ENCODE data around the gene SERPINH1.
A peak's percentile ranks its signal among the peaks of the same experiment; 100 is the strongest.

Gene SERPINH1

DNA sequence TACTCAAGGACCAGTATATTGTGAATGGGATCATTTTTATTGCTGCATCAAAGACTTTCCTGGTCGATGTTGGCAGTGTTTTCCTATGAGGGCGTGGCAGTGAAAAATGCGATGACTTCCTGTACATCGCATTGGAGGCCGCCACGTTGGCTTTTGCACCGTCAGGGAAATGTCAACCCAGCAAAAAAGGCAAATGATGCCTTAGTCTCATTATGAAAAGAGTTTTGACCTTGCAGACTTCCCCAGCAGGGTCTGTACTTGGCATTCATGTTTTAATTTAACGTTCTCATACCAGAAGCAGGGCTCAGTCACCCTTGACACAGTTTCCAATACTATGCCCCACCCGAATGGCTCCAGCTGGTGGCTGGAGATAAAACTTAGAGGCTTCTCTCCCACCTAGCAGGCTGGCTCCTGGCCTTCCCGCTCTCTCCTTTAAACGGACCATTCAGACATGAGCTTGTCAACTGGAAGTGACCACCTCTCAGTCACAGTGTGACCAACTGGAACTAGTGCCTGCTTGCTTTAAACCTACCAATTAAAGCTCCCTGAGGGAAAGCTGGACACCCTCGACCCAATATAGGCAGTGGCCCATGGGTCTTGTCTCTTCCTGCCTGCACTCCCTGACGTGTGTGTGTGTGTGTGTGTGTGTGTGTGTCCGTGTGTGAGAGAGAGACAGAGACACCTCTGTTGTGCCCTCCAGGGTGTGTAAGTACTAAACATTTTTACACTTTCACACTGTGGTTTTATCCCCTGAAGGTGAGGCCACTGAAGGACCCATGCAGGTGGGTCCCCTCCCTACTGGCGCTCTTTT, 27.6 kb upstream of the SERPINH1 start:
- Histone ChIP-seq H3K9me3 (no peaks in the 10 kb centered on the region), H3K4me1 (ENCODE audit: control insufficient read depth in 1 of 2, insufficient read depth in 1 of 2, low read depth in 1 of 2, low read length in 1 of 2) (peaks cover 11 to 21% of the 10 kb centered on the region in 2 experiments), H3K36me3 (no peaks in the 10 kb centered on the region), H3K4me3 (ENCODE audit: low read depth in 1 of 2, low read length in 1 of 2) (no peak overlapping the region), H3K27me3 (peaks cover 14% of the 10 kb centered on the region), H3K27ac (no peak overlapping the region)
- TF ChIP-seq, protein P1, sequence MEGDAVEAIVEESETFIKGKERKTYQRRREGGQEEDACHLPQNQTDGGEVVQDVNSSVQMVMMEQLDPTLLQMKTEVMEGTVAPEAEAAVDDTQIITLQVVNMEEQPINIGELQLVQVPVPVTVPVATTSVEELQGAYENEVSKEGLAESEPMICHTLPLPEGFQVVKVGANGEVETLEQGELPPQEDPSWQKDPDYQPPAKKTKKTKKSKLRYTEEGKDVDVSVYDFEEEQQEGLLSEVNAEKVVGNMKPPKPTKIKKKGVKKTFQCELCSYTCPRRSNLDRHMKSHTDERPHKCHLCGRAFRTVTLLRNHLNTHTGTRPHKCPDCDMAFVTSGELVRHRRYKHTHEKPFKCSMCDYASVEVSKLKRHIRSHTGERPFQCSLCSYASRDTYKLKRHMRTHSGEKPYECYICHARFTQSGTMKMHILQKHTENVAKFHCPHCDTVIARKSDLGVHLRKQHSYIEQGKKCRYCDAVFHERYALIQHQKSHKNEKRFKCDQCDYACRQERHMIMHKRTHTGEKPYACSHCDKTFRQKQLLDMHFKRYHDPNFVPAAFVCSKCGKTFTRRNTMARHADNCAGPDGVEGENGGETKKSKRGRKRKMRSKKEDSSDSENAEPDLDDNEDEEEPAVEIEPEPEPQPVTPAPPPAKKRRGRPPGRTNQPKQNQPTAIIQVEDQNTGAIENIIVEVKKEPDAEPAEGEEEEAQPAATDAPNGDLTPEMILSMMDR (IDR thresholded peaks at IDR 0.05) = no peak

DNA sequence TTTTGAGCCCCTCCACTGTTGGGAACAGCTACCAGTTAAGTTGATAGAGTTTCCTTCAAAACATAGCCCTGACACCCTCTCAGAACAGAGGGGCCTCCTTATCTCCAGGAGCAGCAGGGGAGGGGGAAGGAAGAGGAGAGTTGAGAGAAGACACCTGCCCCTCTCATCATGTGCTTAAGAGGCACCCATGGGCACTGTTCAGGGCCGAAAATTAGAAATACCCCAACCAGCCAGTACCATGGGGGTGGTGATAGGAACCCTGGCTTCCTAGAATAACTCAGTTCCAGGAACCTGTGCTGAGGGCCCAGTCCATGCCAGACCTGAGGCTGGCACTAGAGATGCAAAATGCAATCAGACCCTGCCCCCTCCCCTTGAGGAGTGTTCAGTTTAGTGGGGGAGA, 27.0 kb upstream of the SERPINH1 start:
- TF ChIP-seq, protein P1 (IDR thresholded peaks at IDR 0.05) = no peak
- Histone ChIP-seq H3K4me1 (ENCODE audit: control insufficient read depth in 1 of 2, insufficient read depth in 1 of 2, low read depth in 1 of 2, low read length in 1 of 2) (peaks cover 11 to 21% of the 10 kb centered on the region in 2 experiments), H3K36me3 (no peaks in the 10 kb centered on the region), H3K27ac (no peak overlapping the region), H3K27me3 (peaks cover 9% of the 10 kb centered on the region), H3K4me3 (ENCODE audit: low read depth in 1 of 2, low read length in 1 of 2) (no peak overlapping the region), H3K9me3 (no peaks in the 10 kb centered on the region)

DNA sequence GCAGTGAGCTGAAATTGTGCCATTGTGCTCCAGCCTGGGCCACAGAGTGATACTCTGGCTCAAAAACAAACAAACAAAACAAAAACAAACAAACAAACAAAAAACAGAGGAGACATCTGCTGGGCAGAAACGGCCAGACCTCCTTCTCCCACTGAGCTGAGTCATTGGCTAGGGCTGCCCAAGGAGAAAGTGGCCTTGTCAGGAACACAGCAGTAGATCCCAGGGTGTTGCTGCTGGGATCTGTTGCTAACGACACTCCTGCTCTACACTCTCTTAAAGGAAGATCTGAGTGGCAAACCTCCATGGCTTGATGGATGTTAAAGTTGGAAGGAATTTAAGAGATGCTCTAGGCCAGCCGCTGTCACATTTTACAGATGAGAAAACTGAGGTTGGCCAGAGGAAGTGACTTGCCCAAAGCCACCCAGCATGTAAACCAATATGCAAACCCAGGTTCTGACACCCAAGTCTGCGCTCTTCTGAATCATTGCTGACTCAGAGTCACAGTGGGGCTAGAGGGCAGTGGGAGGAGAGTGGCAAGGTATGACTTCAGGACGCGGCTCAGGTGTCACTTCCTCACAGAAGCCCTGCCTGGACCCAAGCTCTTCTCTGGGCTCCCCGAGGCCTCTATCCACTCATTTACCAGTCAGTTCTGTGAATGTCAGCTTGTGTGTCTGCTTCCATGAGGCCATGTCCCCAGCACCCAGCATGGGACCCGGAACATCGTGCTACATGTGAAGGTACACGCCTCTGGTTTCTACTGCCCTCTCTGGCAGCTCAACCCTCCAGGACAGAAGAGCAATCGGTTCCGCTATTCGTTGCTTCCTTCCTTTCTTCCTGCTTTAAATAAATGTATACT, 25.0 kb upstream of the SERPINH1 start:
- Histone ChIP-seq H3K36me3 (no peaks in the 10 kb centered on the region), H3K27ac (peak overlapping the region; percentile 61), H3K9me3 (no peaks in the 10 kb centered on the region), H3K4me3 (ENCODE audit: low read depth in 1 of 2, low read length in 1 of 2) (peak overlapping the region in 1 of 2 experiments; percentile 12), H3K4me1 (ENCODE audit: control insufficient read depth in 1 of 2, insufficient read depth in 1 of 2, low read depth in 1 of 2, low read length in 1 of 2) (peaks cover 11 to 21% of the 10 kb centered on the region in 2 experiments), H3K27me3 (peaks cover 9% of the 10 kb centered on the region)
- TF ChIP-seq, protein P1 (IDR thresholded peaks at IDR 0.05) = no peak

DNA sequence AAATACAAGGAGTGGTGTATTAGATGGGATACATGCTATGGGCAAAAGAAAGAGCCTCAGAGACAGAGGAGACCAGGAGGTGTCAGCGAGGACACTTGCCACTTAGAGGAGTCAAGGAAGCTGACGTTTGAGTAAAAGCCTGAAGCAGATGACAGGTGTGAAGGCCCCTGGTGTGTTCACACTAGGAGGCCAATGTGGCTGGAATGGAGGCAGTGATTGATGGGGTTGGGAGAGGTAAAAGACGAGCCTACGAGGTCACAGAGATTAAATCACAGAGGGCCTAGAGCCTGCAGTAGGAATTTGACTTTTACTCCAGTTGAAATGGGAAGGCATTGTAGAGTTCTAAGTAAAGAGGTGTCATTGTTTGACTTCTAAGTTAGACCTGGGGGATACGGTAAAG, 24.3 kb upstream of the SERPINH1 start:
- Histone ChIP-seq H3K4me3 (ENCODE audit: low read depth in 1 of 2, low read length in 1 of 2) (no peak overlapping the region), H3K36me3 (no peaks in the 10 kb centered on the region), H3K9me3 (no peaks in the 10 kb centered on the region), H3K27me3 (peaks cover 9% of the 10 kb centered on the region), H3K4me1 (ENCODE audit: control insufficient read depth in 1 of 2, insufficient read depth in 1 of 2, low read depth in 1 of 2, low read length in 1 of 2) (peaks cover 11 to 16% of the 10 kb centered on the region in 2 experiments), H3K27ac (peak overlapping the region; percentile 61)
- TF ChIP-seq, protein P1 (IDR thresholded peaks at IDR 0.05) = no peak

DNA sequence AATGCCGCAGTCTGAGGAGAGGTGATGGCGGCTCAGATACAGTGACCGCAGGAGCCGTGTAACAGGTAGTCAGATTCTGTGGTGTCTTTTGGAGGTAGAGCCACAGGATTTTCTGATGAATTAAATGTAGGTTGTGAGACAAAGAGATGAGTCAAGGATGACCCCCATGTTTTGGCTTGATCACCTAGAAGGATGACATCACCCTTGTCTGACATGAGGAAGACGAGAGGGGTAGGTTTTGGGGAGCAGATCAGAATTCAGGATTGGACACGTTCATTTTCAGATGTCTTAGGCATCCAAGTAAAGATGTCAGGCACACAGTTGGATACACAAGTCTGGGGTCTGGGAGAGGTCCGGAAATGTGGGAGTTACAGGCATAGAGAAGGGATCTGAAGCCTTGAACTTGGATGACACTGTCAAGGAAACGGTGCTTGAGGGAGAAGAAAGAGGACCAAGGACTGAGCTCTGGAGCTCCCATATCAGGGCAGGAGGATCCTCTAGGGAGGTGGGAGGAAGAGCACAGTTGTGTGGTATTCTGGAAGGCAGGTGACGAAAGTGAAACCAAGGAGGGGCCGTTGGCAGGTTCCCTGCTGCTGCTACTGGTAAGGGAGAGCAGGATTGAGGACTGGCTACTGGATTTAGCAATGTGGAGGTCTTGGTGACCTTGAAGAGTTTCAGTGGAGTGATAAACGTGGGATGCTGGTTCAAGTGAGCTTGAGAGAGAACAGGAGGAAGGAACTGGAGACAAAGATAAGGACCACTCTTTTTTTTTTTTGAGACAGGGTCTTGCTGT, 23.7 kb upstream of the SERPINH1 start:
- Histone ChIP-seq H3K36me3 (no peaks in the 10 kb centered on the region), H3K9me3 (no peaks in the 10 kb centered on the region), H3K27ac (no peak overlapping the region), H3K4me1 (ENCODE audit: control insufficient read depth in 1 of 2, insufficient read depth in 1 of 2, low read depth in 1 of 2, low read length in 1 of 2) (peaks cover 11 to 13% of the 10 kb centered on the region in 2 experiments), H3K4me3 (ENCODE audit: low read depth in 1 of 2, low read length in 1 of 2) (no peak overlapping the region), H3K27me3 (peaks cover 9% of the 10 kb centered on the region)
- TF ChIP-seq, protein P1 (IDR thresholded peaks at IDR 0.05) = no peak
